Loucy (cell line): ENCODE data around the gene GRM7.

Source experiments
- EZH2phosphoT487 ChIP-seq: fragments of 200-600 bp; IDR thresholded peaks from 2 replicates; pipeline ENCODE4 v1.6.1; 2018; ENCODE audit warnings: antibody characterized with exemption, mild to moderate bottlenecking, moderate library complexity, borderline replicate concordance
- TF ChIP-seq, protein P1 (sequence below): fragments of 200-600 bp; sonication (generic); conservative IDR thresholded peaks from 2 replicates; pipeline ENCODE4 v1.5.1; 2014; ENCODE audit warnings: mild to moderate bottlenecking, antibody characterized with exemption, low read length

GRCh38 chr3:7543294-7543880 lies 682.5 kb downstream of the GRM7 start:
- TF ChIP-seq, protein P1, sequence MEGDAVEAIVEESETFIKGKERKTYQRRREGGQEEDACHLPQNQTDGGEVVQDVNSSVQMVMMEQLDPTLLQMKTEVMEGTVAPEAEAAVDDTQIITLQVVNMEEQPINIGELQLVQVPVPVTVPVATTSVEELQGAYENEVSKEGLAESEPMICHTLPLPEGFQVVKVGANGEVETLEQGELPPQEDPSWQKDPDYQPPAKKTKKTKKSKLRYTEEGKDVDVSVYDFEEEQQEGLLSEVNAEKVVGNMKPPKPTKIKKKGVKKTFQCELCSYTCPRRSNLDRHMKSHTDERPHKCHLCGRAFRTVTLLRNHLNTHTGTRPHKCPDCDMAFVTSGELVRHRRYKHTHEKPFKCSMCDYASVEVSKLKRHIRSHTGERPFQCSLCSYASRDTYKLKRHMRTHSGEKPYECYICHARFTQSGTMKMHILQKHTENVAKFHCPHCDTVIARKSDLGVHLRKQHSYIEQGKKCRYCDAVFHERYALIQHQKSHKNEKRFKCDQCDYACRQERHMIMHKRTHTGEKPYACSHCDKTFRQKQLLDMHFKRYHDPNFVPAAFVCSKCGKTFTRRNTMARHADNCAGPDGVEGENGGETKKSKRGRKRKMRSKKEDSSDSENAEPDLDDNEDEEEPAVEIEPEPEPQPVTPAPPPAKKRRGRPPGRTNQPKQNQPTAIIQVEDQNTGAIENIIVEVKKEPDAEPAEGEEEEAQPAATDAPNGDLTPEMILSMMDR: no peak
- TF ChIP-seq EZH2phosphoT487: no peak
